GM12878 (cell line): ENCODE data around the gene MICAL3.
"Not testable (repeated sequence)": the region's sequence is repeated elsewhere in the genome, so short reads cannot be mapped to it uniquely, and the experiment has no call there.

ENCODE experiments used
- CTCF ChIP-seq, 3 experiments: IDR thresholded peaks in 2 of 3; conservative IDR thresholded peaks in 1 of 3; 2 replicates each; pipeline ENCODE4 v1.5.1; 2011; ENCODE audit warnings: low read depth in 3 of 3, low read length in 3 of 3, mild to moderate bottlenecking in 3 of 3, control low read depth in 2 of 3, moderate library complexity in 2 of 3, inconsistent platforms in 1 of 3, mixed read lengths in 1 of 3; ENCODE audit not compliant: control insufficient read depth in 2 of 3, insufficient read depth in 1 of 3; ENCODE audit errors: extremely low read depth in 1 of 3
- POLR2A ChIP-seq: IDR thresholded peaks from 2 replicates; pipeline ENCODE4 v1.6.1; 2011; ENCODE audit warnings: low read depth, mild to moderate bottlenecking, low read length
- RAD21 ChIP-seq: IDR thresholded peaks from 2 replicates; pipeline ENCODE4 v1.6.1; 2011; ENCODE audit warnings: mild to moderate bottlenecking, low read depth, low read length, moderate library complexity; ENCODE audit not compliant: insufficient read depth
- SIN3A ChIP-seq: IDR thresholded peaks from 2 replicates; pipeline ENCODE4 v1.6.1; 2012; ENCODE audit warnings: low read depth, low read length, improper control_type of control experiment

GRCh38 chr22:18040898-18041297 is 16.5 kb upstream of the MICAL3 start:
- TF ChIP-seq SIN3A; RAD21; CTCF (IDR thresholded peaks at IDR 0.05 in 2 of 3, conservative IDR thresholded peaks at IDR 0.05 in 1 of 3; ENCODE audit: control insufficient read depth in 2 of 3, extremely low read depth in 1 of 3, insufficient read depth in 1 of 3, low read depth in 3 of 3, low read length in 3 of 3); POLR2A: not testable (repeated sequence)
